GM21515 (cell line): ENCODE results near the gene SEPTIN12.

Experiments
- ATAC-seq: cut with Tn5 transposase; IDR thresholded peaks from one replicate; pipeline ENCODE4 v1.9.1; 2021; ENCODE audit not compliant: unreplicated experiment

The SEPTIN12 gene

DNA sequence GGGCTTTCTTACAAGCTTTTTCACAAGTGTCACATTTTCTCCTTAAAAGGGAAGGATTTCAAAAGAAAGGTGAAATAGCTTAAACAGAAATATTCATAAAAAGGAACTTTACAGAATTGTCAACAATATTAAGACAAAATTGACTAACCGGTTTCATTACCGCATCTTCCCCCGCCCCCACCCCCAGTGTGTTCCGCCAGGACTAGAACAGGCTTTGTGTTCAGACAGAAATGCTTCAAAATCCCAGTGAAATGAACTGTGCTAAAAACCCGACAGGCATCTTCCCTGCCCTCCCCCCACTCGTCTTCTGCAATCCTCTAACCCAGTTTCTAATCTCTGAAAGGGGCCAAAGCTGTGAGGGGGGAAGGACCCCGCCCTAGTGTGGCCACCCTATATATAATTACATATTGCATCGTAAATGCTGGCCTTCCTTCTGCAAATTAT, 15.3 kb upstream of the SEPTIN12 start:
- no peak for ATAC-seq

DNA sequence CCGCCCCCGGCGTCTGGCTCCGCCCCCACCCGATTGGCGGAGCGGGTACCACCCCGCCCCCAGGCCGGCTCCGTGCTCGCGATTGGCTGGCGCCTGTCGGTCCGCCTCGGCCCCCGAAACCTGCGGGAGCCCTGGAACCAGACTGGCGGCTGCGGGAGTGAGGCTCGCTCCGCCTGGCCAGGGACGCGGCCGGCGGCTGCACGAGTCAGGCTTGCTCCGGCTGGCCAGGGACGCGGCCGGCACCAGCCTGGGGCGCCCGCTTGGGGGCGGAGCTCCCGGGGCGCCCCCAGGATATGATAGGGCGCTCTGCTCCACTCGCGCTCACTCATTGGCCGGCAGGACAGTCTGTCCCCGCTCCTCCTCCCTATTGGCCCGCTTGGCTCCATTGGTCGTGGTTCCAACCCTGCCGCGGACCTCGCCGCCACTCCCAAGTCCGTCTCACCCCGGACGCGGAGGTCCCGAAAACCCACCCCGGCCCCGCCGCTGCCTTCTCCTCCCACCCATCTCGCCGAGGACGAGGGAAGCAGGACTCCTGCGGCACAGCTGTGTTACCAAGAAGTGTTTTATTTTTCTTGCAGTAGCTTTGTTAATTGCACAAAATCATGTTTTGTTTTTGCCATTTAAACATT, 14.6 kb upstream of the SEPTIN12 start:
- peak; percentile 85 for ATAC-seq

DNA sequence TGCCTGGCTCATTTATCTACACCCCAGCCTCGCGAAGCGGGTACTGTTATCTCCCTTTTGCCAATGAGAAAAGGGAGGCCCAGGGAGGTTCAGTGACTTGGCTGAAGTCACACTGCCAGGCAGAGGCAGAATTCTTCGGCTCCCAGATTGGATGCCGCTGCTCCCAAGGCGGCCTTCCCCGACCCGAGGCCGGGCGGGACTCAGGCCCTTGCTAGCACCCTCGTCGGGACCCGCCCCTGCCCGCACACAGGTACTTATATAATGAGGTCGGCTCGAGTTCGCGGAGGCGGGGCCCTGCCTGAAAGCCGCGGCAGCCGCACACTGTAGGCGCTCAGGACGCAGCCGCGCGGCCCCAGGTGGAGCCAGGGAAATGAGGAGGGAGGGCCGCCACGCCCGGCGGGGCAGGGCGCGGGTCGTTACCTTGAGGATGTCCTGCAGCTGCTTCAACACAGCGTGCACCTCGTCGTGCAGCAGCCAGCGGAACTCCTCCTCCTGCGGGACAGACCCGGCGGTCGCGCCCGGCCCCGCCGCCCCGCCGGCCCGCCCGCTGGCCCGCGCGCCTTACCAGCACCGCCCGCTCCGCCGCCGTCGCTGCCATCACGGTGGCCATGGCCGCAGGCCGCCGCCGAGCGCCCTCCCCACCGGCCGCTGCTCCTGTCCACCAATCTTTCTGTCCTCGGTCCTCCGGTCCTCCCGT, 14.0 kb upstream of the SEPTIN12 start, which contains the start of gene ROGDI:
Gene ROGDI (minus strand): TSS at position 672 of the 697 bp plus-strand sequence. CDS start 62 bp downstream, at position 610.
- ATAC-seq, result peak; percentile 60

DNA sequence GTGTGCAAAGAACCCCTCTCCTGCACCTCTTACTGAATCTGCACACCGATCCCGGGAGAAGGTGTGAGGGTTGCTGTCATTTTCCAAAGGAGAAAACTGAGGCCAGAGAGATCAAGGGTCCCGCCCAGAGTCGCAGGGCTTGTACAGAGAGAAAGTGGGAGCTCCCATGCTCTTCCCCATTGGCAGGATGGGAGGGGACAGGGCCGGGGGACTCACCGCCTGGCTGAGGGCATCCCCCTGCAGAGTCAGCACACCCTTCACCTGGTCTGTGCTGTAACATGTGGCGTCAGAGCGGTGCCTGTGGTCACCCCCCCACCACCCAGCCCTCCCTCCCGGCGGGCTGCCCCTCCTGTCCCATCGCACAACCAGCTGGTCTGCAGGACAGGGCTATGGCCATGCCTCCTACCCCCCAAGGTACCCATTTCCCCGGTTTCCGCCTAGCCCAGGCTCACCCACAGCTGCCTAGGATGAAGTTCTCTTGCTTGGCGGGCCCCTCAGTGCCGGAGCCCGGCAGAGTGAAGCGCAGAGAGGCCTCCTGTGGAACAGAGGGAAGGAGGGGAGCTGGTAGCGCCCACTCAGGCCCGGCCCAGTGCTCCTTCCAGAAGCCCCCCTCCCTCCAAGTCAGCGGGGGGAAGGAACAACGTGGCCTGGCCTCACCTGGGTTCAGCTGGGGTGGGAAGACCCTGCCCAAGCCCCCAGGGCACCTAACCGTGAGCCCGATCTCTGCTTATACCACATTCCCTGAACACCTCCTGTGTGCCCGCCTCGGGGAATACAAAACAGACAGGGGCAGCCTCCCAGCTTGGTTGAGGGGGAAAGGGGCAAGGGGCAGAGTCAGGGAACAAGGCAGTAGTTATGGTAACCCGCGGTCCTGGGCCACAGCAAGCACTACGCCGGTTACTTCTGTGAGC, 13.2 kb upstream of the SEPTIN12 start:
- no peak for ATAC-seq

DNA sequence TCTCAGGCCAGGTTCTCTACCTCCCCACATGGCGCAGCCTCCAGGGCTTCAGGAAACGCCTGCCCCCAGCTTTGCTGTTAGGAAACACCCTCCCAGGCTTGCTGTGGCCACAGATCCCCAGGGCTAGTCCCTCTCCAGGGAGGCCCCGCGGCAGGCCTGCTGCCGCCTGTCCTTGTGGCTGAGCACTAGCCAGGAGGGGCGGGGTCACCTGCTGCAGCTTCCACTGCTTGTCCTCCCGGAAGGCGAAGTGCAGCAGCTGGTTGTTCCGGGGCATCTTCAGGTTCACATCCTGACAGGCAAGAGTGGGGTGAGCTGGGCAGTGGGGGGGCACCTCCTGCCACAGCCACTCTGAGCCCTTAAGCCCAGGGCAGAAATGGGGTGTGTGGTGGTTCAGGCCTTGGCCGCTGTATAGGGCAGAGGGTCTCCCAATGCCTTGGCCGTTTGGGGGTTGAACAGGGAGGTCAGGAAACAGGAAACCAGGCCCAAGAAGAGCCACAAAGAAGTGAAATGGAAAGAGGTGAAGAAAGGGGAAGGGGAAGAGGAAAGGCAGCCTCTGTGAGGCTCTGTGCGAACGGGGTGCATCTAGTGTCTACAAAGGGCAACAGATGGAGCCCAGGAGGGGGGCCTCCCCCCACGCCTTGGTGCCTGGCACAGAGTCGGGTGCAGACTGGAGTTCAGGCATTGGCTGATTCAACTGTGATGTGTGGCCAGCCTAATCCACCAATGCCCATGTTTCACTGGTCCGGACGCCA, 12.3 kb upstream of the SEPTIN12 start:
- no peak for ATAC-seq

DNA sequence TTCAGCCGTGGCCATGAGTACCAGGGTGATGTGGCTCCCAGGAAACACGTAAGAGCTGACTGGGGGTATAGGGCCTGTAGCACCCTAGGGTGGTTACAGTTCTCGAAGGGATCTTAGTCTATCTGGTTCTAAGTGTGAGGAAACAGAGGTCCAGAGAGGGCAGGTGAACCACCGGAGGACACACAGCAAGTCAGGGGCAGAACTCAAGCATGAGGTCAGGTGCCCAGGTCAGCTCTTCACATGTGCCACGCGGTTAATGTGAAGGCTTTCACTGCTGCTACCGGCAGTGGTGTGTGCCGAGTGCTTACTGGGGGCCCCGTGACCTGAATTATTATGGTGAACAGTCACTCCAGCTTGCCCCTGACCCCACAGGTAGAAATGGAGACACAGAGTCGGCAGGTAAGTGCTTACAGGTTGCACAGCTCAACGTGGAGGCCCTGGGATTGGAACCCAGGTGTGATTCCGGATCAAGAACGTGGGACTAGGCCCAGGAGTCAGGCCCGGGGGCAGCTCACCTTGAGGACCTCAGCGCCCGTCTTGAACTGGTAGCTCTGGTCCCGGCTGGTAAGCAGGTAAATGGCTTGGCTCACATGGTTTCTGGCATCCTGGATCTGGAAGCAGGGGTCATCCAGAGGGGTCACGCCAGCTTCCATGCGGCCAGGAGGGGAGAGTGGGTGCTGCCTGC, 11.2 kb upstream of the SEPTIN12 start:
- ATAC-seq, result no peak

DNA sequence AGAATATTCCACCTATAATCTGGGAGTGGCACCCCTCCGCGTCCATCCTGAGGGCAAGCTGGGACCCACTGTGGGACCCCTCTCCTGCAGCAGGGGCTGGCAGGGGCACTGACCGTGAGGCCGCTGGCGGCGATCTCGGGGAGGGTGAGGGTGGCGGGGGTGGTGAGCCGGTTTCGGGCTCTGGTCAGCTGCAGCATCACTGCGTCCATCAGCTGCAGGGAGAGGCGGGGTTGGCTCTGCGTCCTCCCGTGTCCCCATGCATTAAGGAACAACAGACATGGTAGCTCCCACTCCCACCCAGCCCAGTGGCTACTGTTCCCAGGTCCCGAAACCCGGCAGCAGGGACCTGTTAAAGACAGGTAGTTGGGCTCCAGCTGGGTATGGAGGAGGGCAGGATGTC, 10.3 kb upstream of the SEPTIN12 start:
- no peak for ATAC-seq

DNA sequence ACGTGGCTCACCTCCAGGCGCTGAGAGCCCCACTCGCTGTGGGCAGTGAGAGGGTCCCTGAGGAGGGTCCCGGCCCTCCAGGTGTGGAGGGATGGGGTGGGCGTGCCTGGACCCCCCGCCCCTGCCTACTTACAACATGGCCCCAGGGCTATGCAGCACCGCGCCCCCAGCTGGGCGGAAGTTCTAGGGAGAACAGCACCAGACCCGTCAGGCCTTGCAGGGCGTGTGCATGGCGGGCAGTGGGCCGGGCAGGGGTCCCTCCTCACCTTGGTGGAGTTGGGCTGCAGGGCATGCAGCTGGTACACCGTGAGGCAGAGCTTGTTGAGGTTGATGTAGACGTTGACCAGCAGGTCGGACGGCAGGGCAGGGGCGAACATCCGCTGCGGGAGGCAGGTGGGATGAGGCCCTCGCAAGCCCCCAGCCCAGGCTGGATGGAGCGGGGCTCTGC, 9.7 kb upstream of the SEPTIN12 start:
- no peak for ATAC-seq

DNA sequence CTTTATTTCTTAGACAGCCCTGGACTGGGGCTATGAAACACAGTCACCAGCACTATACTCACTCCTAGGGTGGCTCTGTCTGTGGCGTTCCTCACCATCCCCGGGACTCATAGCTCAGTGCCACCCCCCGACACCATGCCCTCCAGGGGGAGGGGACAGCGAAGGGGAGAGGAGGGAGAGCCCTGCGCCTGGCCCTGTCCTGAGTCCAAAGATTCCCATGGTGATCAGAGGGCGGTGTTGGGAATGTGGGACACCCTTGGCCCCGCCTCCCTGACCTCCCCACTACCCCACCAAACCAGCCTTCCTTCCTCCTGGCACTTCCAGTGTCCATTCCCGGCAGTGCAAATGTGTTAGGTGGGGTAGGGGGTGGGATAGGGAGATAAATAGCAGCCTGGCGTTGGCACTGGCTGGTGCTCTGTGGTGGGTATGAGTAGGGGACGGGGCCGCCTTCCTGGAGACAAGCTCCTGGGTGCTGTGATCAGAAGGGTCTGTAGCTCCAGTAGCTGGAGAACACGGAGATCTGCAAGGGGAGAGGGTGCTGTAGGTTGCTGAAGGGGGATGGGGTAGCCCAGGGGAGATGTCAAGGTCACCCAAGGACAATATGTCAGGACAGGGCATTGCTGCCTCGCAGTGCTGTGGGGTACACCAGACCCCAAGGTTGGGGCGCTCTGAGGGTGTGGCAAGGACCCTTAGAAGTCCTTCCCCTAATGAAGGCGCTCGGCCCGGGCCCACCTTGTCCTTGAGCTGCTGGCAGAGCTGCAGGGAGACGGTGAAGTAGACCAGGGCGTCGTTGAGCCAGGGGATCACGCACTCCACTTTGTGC, 9.0 kb upstream of the SEPTIN12 start:
- no peak for ATAC-seq

DNA sequence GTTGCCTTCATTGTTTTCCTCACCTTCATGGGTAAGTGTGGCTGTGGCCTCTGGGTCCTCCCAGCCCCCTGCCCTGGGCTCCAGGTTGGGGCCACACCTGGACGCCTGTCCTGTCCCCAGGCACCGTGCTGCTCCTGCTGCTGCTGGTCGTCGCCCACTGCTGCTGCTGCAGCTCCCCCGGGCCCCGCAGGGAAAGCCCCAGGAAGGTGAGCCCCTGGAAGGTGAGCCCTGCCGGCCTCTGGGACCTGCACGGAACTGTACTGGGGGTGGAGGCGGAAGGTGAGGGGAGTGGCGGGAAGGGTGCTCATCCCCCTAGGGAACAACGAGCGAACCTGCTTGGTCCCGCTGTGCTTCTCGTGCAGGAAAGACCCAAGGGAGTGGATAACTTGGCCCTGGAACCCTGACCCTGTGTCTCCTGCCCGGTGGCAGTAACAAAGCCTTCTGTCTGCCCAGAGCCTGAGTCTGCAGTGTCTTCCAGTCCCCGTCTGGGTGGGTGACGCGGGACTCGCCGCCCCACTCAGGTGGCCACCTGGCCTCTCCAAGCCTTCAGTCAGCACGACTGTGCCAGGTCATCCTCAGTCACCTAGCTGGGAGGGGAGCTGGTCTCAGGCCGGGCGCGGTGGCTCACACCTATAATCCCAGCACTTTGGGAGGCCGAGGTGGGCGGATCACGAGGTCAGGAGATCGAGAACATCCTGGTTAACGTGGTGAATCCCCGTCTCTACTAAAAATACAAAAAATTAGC, 7.9 kb upstream of the SEPTIN12 start:
- ATAC-seq, result no peak

DNA sequence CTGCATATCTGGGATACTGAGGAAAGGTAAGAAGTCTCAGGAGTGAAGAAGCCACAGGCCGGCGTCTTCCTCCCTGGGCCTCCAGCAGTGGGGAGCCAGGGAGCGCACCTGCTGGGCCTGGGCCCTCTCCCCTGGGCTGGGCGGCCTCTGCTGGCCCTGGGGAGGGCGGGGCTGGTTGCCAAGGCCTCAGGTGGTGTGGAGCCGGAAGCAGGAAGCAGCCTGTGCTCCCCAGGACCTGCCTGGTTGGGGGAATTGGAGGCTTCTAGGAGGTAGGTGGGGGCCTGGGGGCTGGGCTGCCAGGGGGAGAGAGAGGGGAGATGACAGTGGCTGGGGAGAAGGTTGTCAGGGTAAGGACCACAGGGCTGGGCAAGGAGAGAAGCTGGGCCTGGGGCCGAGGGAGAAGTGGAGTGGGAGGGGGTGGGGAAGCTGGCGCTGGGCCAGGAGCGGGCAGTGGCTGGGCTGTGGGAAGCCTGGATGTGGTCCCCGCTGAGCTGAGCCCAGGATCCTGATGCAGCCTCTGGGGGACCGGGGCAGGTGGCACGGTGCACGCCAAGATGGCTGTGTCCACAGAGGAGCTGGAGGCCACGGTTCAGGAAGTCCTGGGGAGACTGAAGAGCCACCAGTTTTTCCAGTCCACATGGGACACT, 7.2 kb upstream of the SEPTIN12 start, which contains the start of gene SMIM22:
Gene SMIM22 (plus strand): TSS at position 189 of the 647 bp plus-strand sequence. CDS start 366 bp downstream, at position 555.
- ATAC-seq, result no peak

DNA sequence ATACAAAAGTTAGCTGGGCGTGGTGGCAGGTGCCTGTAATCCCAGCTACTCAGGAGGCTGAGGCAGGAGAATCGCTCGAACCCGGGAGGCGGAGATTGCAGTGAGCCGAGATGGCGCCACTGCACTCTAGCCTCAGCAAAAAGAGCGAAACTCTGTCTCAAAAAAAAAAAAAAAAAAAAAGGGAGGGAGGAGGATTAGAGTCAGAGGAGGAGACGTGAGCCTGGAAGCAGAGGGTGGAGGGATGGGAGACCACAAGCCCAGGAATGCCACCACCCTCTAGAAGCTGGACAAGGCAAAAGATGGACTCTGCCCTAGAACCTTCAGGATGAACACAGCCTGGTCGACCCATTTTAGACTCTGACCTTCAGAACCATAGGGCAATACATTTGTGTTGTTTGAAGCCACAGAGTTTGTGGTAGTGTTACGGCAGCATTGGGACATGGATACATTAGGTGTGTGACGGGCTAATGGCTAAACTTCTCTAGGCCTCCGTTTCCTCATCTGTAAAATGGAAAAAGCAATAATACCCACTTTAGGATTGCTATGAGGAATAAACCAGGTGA, 4.9 kb upstream of the SEPTIN12 start:
- ATAC-seq, result no peak

DNA sequence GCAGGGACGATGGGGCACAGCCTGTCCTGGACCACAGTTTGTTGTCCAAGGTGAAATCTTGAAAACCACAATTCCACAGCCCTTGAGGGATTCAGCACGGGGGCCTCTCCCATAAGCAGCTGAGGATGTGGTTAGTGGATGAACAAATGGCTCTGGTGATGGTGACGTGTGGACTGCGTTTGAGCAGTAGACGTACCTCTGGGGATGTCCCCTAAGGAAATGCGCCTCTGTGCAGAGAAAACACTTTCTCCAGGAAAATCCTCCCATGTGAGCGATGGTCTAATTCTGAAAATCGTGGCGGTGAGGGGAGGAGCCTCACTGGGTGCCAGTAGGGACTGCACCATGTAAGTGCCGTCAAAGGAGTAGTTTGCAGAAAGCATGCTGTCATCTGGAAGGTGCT, 2.7 kb upstream of the SEPTIN12 start:
- ATAC-seq, result no peak

DNA sequence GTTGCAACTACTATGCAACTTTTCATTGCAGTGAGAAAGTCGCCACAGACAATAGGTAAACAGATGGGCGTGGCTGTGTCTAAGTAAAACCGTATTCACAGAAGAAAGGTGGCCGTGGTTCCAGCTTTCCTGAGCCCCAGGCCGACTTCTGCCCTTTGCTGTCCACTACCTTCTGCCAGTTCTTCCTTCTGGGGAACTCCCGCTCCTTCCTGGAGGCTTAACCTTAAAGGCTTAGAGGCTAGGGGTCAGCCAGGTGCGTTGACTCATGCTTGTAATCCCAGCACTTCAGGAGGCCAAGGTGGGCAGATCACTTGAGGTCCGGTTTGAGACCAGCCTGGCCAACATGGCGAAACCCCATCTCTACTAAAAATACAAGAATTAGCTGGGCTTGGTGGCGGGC, 2.1 kb upstream of the SEPTIN12 start:
- no peak for ATAC-seq

DNA sequence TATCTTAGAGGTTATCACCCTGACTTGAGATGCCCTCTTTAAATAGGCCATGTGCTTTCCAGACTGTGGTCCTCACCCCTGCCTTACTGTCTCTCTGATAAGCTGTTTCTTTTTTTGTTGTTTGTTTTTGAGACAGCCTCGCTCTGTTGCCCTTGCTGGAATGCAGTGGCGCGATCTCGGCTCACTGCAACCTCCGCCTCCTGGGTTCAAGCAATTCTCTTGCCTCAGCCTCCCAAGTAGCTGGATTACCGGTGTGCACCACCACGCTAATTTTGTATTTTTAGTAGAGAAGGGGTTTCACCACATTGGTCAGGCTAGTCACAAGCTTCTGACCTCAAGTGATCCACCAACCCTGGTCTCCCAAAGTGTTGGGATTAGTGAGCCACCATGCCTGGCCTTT, 765 bp upstream of the SEPTIN12 start:
- ATAC-seq, result no peak

DNA sequence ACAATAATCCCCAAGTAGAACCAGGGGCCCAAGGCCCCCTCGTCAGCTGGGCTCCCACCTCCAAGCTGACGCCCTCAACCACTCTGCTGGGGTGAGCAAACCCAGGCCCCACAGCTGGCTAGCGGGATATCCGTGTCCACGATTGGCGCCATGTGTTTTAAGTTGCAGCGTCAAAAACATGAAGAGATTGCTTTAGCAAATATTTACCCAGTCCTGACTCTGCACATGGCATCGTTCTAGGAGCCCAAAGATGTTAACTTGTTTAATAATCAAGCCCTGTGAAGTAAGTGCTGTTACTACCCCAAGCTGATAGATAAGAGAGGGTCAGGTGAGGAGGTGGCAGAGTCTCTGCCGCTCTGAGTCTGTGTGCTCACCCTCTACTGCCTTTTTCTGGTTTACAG, 344 bp upstream of the SEPTIN12 start:
- ATAC-seq, result no peak

DNA sequence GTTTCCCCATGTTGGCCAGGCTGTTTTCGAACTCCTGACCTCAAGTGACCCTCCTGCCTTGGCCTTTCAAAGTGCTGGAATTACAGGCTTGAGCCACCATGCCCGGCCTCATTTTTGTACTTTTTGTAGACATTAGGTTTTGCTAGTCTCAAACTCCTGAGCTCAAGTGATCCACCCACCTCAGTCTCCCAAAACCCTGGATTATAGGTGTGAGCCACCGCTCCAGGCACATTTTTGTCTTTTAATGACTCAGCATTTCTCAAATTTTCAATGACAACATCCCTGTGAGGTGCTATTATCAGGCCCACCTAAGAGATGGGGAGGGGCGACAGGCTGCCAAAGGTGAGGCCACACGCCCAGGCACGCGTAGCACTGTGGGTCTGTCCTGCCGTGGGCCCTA, 1.1 kb downstream of the SEPTIN12 start:
- ATAC-seq, result no peak
